Activated T-helper 1 cell treated with anti-CD3 and anti-CD28 coated beads, Interleukin-2, amount 50 U/mL, for 16 hours (primary cell): ENCODE results near the gene PARN.
"Not testable (repeated sequence)": the region's sequence is repeated elsewhere in the genome, so short reads cannot be mapped to it uniquely, and the experiment has no call there.

Source experiments
- DNase-seq, 2 donors: peaks; one replicate each; pipeline ENCODE4 v3.0.0-alpha.2; 2020; ENCODE audit warnings: low read depth in 1 of 2, low spot score in 1 of 2

Gene PARN

DNA sequence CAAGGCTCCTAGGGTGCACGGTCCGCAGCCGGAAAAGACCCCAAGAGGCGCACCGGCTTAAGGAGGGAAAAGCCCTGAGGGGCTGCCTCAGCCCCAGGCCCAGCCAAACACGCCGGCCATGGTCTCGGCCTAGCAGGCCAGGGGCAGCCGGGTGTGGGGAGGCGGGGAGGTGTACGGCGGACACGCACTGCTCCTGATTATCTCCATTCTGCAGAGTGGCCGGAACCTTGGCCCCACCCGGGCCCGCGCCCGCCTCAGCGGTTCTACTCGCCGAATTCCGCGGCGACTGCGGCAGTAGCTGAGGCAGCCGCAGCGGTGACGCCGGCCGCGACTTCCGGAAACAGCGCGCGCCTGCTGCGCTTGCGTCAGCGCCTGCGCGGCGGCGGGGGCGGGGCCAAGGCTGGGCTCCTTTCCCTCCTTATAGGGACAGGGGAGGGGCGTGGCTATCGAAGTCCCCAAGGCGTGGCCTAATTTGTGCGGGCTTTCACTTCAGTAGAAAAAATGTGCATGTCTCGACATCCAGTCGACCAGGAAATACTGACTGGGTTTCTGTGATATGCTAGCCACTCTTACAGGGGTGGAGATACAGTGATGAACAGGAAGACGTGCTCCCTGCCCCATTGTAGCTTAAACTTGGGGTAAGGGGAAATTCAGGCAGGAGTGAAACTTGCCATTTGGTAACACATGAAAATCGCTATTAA is at the start of gene PARN:
TSS of gene PARN (minus strand) at position 342 of the 701 bp plus-strand sequence. CDS start at position 207, 135 bp downstream.
- peak; percentile 93 to 95 for DNase-seq

DNA sequence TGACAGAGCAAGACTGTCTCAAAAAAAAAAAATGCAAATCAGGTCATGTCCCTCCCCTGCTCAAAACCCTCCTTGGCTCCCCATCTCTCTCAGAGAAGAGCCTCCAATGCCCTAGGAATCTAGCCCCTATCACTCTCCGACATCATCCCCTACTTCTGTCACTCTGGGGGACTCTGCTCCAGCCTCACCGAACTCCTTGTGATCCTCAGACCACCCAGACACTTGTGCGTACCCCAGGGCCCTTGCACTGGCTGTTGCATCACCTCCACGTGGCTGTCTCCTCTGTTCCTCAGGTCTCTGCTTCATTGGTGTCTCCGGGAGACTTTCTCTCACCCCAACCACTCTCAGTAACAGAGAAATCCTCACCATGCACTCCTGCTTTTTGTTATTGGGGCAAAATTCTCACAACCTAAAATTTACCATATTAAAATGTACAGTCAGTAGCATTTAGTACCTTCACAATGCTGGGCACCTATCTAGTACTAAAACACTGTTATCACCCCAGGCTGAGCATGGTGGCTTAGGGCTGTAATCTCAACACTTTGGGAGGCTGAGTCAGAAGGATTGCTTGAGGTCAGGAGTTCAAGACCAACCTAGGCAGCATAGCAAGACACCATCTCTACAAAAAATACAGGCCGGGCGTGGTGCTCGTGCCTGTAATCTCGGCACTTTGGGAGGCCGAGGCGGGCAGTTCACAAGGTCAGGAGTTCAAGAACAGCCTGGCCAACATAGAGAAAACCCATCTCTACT is 48.9 kb upstream of the PARN start:
- no peak for DNase-seq

- DNase-seq, result no peak
These were observed 47.6 kb upstream of the PARN start for GRCh38 chr16:14677627-14678026.

DNA sequence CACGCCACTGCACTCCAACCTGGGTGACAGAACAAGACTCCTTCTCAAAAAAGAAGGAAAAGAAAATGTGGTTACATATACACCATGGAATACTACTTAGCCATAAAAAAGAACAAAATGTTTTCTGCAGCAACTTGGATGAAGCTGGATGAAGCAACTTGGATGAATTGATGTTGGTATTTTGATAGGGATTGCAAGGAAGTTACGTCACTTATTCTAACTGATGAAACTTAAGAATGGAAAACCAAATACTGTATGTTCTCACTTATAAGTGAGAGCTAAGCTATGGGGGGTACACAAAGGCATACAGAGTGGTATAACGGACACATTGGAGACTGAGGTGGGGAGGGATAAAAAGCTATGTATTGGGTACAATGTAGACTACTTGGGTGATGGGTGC is 46.6 kb upstream of the PARN start:
- no peak for DNase-seq

DNA sequence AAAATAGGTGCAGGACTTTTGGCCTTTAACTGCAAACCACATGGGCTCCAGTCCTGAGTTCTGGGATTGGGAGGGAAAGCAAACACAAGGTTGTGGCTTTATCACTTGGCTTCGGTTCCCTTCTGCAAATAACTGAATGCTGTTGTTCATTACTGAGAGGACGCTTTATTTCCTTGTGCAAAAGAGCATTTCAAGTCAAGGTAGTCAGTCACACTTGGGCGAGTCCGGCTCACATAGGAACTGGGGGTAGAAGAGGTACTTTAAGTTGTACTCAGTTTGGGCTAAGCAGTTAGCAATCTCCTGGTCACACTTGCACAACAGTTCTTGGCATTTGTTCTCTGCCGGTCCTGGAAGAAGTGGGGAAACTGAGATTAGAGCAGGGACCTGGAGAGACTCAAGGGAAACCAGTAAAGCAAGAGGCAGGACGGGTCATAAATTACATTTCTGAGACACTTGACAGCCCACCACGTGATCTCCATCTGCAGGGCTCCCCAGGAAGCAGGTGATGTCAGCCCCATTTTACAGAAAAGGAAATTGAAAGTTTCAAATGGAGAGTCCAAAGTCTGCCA is 42.4 kb upstream of the PARN start:
- no peak for DNase-seq

- no peak for DNase-seq
These were observed 39.7 kb upstream of the PARN start for GRCh38 chr16:14669776-14670175.

GRCh38 chr16:14668556-14669223 is 38.6 kb upstream of the PARN start:
- no peak for DNase-seq

GRCh38 chr16:14667347-14668266 is 37.5 kb upstream of the PARN start:
- no peak for DNase-seq

DNA sequence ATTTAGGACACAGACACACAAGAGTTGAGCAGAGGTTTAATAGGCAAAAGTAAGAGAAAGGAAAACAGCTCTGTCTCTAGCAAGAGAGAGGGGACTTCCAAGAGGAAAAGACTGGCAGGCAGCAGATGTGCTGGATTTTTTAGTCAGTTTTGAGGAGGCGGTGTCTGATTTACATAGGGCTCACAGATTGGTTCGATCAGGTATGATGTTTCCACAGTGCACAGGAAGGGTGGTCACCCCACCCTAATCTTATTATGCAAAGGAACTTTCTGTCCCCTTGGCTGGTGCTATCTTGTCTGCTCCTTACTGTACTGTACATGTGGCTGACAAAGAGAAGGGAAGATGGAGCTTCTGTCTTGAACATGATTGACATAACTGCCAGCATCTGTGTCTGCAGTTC is 28.0 kb upstream of the PARN start:
- no peak for DNase-seq

- no peak for DNase-seq
These were observed 22.7 kb upstream of the PARN start for GRCh38 chr16:14652726-14653125.

- no peak for DNase-seq
These were observed 20.6 kb upstream of the PARN start for GRCh38 chr16:14650629-14651028.

- no peak for DNase-seq
These were observed 19.8 kb upstream of the PARN start for GRCh38 chr16:14649816-14650215.

DNA sequence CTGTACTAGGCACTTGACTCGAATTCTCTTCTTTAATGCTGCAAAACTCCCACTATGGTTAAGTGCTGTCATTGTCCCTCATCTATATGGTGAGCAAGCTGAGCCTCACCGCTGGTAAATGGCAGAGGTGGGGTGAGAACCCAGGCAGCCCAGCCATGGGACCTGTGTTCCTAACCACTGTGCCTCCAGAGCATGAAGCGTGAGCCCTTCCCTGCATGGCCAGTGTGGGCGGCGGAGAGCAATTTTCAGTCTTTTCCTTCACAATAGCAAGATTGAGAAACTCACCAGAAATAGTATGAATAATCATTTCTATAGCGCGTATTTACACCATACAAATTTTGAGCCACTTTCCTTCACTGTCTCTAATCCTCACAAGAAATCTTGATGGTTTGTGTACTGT is 11.9 kb upstream of the PARN start:
- no peak for DNase-seq

GRCh38 chr16:14641206-14641605 is 11.1 kb upstream of the PARN start:
- no peak for DNase-seq

GRCh38 chr16:14640538-14640937 is 10.5 kb upstream of the PARN start:
- no peak for DNase-seq

DNA sequence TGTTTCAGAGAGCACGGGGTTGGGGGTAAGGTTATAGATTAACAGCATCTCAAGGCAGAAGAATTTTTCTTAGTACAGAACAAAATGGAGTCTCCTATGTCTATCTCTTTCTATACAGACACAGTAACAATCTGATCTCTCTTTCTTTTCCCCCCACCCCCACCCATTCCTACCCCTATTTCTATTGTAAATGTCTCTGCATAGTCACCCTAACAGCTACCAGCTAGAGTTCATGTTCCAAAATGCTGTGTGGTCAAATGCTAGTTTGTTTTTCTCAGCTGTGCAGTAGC is 6.8 kb upstream of the PARN start:
- not testable (repeated sequence) for DNase-seq

DNA sequence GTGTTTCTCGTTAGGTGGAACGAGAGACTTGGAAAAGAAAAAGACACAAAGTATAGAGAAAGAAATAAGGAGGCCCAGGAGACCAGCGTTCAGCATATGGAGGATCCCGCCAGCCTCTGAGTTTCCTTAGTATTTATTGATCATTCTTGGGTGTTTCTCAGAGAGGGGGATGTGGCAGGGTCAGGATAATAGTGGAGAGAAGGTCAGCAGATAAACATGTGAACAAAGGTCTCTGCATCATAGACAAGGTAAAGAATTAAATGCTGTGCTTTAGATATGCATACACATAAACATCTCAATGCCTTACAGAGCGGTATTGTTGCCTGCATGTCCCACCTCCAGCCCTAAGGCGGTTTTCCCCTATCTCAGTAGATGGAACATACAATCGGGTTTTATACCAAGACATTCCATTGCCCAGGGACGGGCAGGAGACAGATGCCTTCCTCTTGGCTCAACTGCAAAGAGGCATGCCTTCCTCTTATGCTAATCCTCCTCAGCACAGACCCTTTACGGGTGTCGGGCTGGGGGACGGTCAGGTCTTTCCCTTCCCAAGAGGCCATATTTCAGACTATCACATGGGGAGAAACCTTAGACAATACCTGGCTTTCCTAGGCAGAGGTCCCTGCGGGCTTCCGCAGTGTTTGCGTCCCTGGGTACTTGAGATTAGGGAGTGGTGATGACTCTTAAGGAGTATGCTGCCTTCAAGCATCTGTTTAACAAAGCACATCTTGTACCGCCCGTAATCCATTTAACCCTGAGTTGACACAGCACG is 6.3 kb upstream of the PARN start:
- DNase-seq, result not testable (repeated sequence)

GRCh38 chr16:14635395-14636165 is 5.5 kb upstream of the PARN start:
- no peak for DNase-seq

DNA sequence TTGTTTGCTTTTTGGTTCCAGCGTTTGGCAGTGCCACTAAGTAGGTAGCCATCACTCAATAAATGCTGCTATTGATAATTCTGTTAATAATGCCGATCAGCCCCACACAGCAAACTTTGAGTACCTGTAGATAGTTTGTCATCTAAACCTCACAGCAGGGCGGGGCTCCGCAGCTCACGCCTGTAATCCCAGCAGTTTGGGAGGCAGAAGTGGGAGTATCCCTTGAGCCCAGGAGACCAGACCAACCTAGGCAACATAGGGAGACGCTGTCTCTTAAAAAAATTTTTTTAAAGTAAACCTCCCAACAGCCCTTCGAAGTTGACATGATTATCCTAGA is 4.3 kb upstream of the PARN start:
- DNase-seq, result no peak
